ENCODE measurements around the gene RNF149. TPM values are rescaled to one million over a fixed set of nuclear protein-coding genes. Genes with fewer than 3 reads are reported as not detected.

RNF149 gene
- total RNA-seq, 2 experiments from 2014 or later: 23.4 to 29.5 TPM

GRCh38 chr2:101307503-101307902 lies 998 bp downstream of the RNF149 start:
- peak overlapping the region; percentile 82 for H3K4me3 Mint-ChIP-seq
- H3K4me1 Mint-ChIP-seq: peaks cover 73% of the 10 kb centered on the region
- H3K27me3 Mint-ChIP-seq: no peaks in the 10 kb centered on the region
- peaks cover 19% of the 10 kb centered on the region for H3K36me3 Mint-ChIP-seq (ENCODE audit: low read depth)
- no peaks in the 10 kb centered on the region for H3K9me3 Mint-ChIP-seq (ENCODE audit: low read depth)
- DNase-seq: peak; percentile 53
- ChIA-PET CTCF (no interaction called here), POLR2A (no interaction called here)
- peak overlapping the region; percentile 98 for H3K27ac Mint-ChIP-seq
- intact Hi-C loops (cut with DNase I, micrococcal nuclease): loop anchor here (1.0 to 5.0 kb wide), 15 partner anchors 23 to 1060 kb away; partner anchors contain the start of genes CNOT11 (in 1 of the 2), PDCL3 (in 1 of the 2) and TBC1D8 (in 1 of the 2)
- ATAC-seq: peak; percentile 30

GRCh38 chr2:101306410-101306809 lies 2.1 kb downstream of the RNF149 start:
- Mint-ChIP-seq H3K4me3 (peak overlapping the region; percentile 82), H3K27ac (peak overlapping the region; percentile 98), H3K36me3 (ENCODE audit: low read depth) (peaks cover 27% of the 10 kb centered on the region), H3K27me3 (no peaks in the 10 kb centered on the region), H3K4me1 (peaks cover 76% of the 10 kb centered on the region), H3K9me3 (ENCODE audit: low read depth) (no peaks in the 10 kb centered on the region)
- ChIA-PET POLR2A (interaction anchor here (0.7 kb wide), 1 partner anchor 705 kb away, joined by 3 read pairs; no protein-coding TSS in a partner anchor), CTCF (interaction anchor here (1.3 kb wide), 1 partner anchor 52 kb away, joined by 3 read pairs; no protein-coding TSS in a partner anchor)
- DNase-seq (peak; percentile 39), ATAC-seq (no peak)
- intact Hi-C loops (cut with DNase I, micrococcal nuclease): loop anchor here (2.0 to 5.0 kb wide), 12 partner anchors 24 to 1061 kb away; partner anchors contain the start of genes CNOT11 (in 1 of the 2) and PDCL3 (in 1 of the 2)

GRCh38 chr2:101305492-101306078 lies 2.9 kb downstream of the RNF149 start:
- ChIA-PET POLR2A (interaction anchor here (0.6 to 0.7 kb wide), 2 partner anchors 54 to 706 kb away, joined by 3 to 4 read pairs; no protein-coding TSS in a partner anchor), CTCF (interaction anchor here (1.0 to 1.3 kb wide), 2 partner anchors 35 to 51 kb away, joined by 3 read pairs; no protein-coding TSS in a partner anchor)
- DNase-seq: peak; percentile 21
- intact Hi-C loops (cut with DNase I, micrococcal nuclease): loop anchor here (2.0 to 5.0 kb wide), 12 partner anchors 25 to 1062 kb away; partner anchors contain the start of genes CNOT11 (in 1 of the 2) and PDCL3 (in 1 of the 2)
- H3K27me3 Mint-ChIP-seq: no peaks in the 10 kb centered on the region
- H3K27ac Mint-ChIP-seq: peak overlapping the region; percentile 98
- H3K4me1 Mint-ChIP-seq: peaks cover 74% of the 10 kb centered on the region
- H3K4me3 Mint-ChIP-seq: peak overlapping the region; percentile 82
- peaks cover 28% of the 10 kb centered on the region for H3K36me3 Mint-ChIP-seq (ENCODE audit: low read depth)
- ATAC-seq: peak; percentile 7
- no peaks in the 10 kb centered on the region for H3K9me3 Mint-ChIP-seq (ENCODE audit: low read depth)

- Mint-ChIP-seq H3K36me3 (ENCODE audit: low read depth) (peaks cover 28% of the 10 kb centered on the region), H3K27me3 (no peaks in the 10 kb centered on the region), H3K9me3 (ENCODE audit: low read depth) (no peaks in the 10 kb centered on the region), H3K27ac (peak overlapping the region; percentile 98), H3K4me3 (peak overlapping the region; percentile 82), H3K4me1 (peaks cover 73% of the 10 kb centered on the region)
- intact Hi-C loops (cut with DNase I, micrococcal nuclease): loop anchor here (5.0 kb wide), 9 partner anchors 53 to 1062 kb away; partner anchors contain the start of genes CNOT11 (in 1 of the 2) and PDCL3 (in 1 of the 2)
- ChIA-PET POLR2A (interaction anchor here (0.6 kb wide), 1 partner anchor 53 kb away, joined by 4 read pairs; no protein-coding TSS in a partner anchor), CTCF (interaction anchor here (1.0 to 1.3 kb wide), 2 partner anchors 36 to 51 kb away, joined by 3 read pairs; no protein-coding TSS in a partner anchor)
- ATAC-seq (peak; percentile 39), DNase-seq (peak; percentile 20)
Observed at GRCh38 chr2:101305035-101305434, 3.5 kb downstream of the RNF149 start.

- POLR2A ChIA-PET: interaction anchor here (0.7 kb wide), 1 partner anchor 711 kb away, joined by 3 read pairs; no protein-coding TSS in a partner anchor
- CTCF ChIA-PET: interaction anchor here (0.9 to 1.4 kb wide), 2 partner anchors 29 to 105 kb away, joined by 3 to 4 read pairs; no protein-coding TSS in a partner anchor
- no peak for ATAC-seq
- H3K4me3 Mint-ChIP-seq: no peak overlapping the region
- H3K9me3 Mint-ChIP-seq (ENCODE audit: low read depth): no peaks in the 10 kb centered on the region
- DNase-seq: no peak
- H3K27ac Mint-ChIP-seq: no peak overlapping the region
- intact Hi-C loops (cut with DNase I, micrococcal nuclease): no loop called here
- H3K4me1 Mint-ChIP-seq: peaks cover 76% of the 10 kb centered on the region
- peaks cover 33% of the 10 kb centered on the region for H3K36me3 Mint-ChIP-seq (ENCODE audit: low read depth)
- H3K27me3 Mint-ChIP-seq: no peaks in the 10 kb centered on the region
Observed at GRCh38 chr2:101303688-101304087, 4.8 kb downstream of the RNF149 start.

- POLR2A ChIA-PET: no interaction called here
- H3K4me1 Mint-ChIP-seq: peaks cover 83% of the 10 kb centered on the region
- peaks cover 39% of the 10 kb centered on the region for H3K36me3 Mint-ChIP-seq (ENCODE audit: low read depth)
- CTCF ChIA-PET: no interaction called here
- ATAC-seq (no peak), DNase-seq (no peak)
- intact Hi-C loops (cut with DNase I, micrococcal nuclease): no loop called here
- no peaks in the 10 kb centered on the region for H3K27me3 Mint-ChIP-seq
- no peak overlapping the region for H3K4me3 Mint-ChIP-seq
- no peak overlapping the region for H3K27ac Mint-ChIP-seq
- no peaks in the 10 kb centered on the region for H3K9me3 Mint-ChIP-seq (ENCODE audit: low read depth)
Observed at GRCh38 chr2:101302016-101302415, 6.5 kb downstream of the RNF149 start.

- ATAC-seq (no peak), DNase-seq (no peak)
- peaks cover 83% of the 10 kb centered on the region for H3K4me1 Mint-ChIP-seq
- H3K9me3 Mint-ChIP-seq (ENCODE audit: low read depth): no peaks in the 10 kb centered on the region
- no peak overlapping the region for H3K27ac Mint-ChIP-seq
- intact Hi-C loops (cut with DNase I, micrococcal nuclease): no loop called here
- ChIA-PET POLR2A (no interaction called here), CTCF (interaction anchor here (1.4 to 2.2 kb wide), 2 partner anchors 29 to 42 kb away, joined by 5 to 9 read pairs; no protein-coding TSS in a partner anchor)
- no peaks in the 10 kb centered on the region for H3K27me3 Mint-ChIP-seq
- no peak overlapping the region for H3K4me3 Mint-ChIP-seq
- peaks cover 37% of the 10 kb centered on the region for H3K36me3 Mint-ChIP-seq (ENCODE audit: low read depth)
Observed at GRCh38 chr2:101300836-101301235, 7.7 kb downstream of the RNF149 start.

- H3K36me3 Mint-ChIP-seq (ENCODE audit: low read depth): peaks cover 32% of the 10 kb centered on the region
- POLR2A ChIA-PET: no interaction called here
- CTCF ChIA-PET: interaction anchor here (0.6 to 2.2 kb wide), 4 partner anchors 28 to 585 kb away, joined by 3 to 9 read pairs (median 4); no protein-coding TSS in a partner anchor
- no peaks in the 10 kb centered on the region for H3K27me3 Mint-ChIP-seq
- H3K9me3 Mint-ChIP-seq (ENCODE audit: low read depth): no peaks in the 10 kb centered on the region
- H3K4me1 Mint-ChIP-seq: peaks cover 81% of the 10 kb centered on the region
- ATAC-seq: peak; percentile 31
- intact Hi-C loops (cut with DNase I, micrococcal nuclease): no loop called here
- H3K27ac Mint-ChIP-seq: no peak overlapping the region
- DNase-seq: peak; percentile 34
- no peak overlapping the region for H3K4me3 Mint-ChIP-seq
Observed at GRCh38 chr2:101300164-101300563, 8.3 kb downstream of the RNF149 start.

- POLR2A ChIA-PET: no interaction called here
- H3K9me3 Mint-ChIP-seq (ENCODE audit: low read depth): no peaks in the 10 kb centered on the region
- CTCF ChIA-PET: interaction anchor here (0.6 to 2.2 kb wide), 5 partner anchors 19 to 585 kb away, joined by 3 to 9 read pairs (median 4); no protein-coding TSS in a partner anchor
- no peak overlapping the region for H3K4me3 Mint-ChIP-seq
- intact Hi-C loops (cut with DNase I, micrococcal nuclease): no loop called here
- ATAC-seq (peak; percentile 70), DNase-seq (no peak)
- H3K36me3 Mint-ChIP-seq (ENCODE audit: low read depth): peaks cover 33% of the 10 kb centered on the region
- peak overlapping the region; percentile 28 for H3K27ac Mint-ChIP-seq
- H3K27me3 Mint-ChIP-seq: no peaks in the 10 kb centered on the region
- H3K4me1 Mint-ChIP-seq: peaks cover 77% of the 10 kb centered on the region
Observed at GRCh38 chr2:101299604-101300003, 8.9 kb downstream of the RNF149 start.

GRCh38 chr2:101297383-101297782 lies 11.1 kb downstream of the RNF149 start:
- Mint-ChIP-seq H3K36me3 (ENCODE audit: low read depth) (peaks cover 33% of the 10 kb centered on the region), H3K27ac (no peak overlapping the region), H3K27me3 (no peaks in the 10 kb centered on the region), H3K4me1 (peaks cover 64% of the 10 kb centered on the region), H3K4me3 (no peak overlapping the region), H3K9me3 (ENCODE audit: low read depth) (no peaks in the 10 kb centered on the region)
- intact Hi-C loops (cut with DNase I, micrococcal nuclease): no loop called here
- DNase-seq: no peak
- POLR2A ChIA-PET: no interaction called here
- CTCF ChIA-PET: no interaction called here
- ATAC-seq: no peak

- no peak overlapping the region for H3K27ac Mint-ChIP-seq
- CTCF ChIA-PET: no interaction called here
Observed at GRCh38 chr2:101296371-101296770, 12.1 kb downstream of the RNF149 start.

More at GRCh38 chr2:101296371-101296770, 12.1 kb downstream of the RNF149 start:
- no peaks in the 10 kb centered on the region for H3K9me3 Mint-ChIP-seq (ENCODE audit: low read depth)
- peaks cover 55% of the 10 kb centered on the region for H3K4me1 Mint-ChIP-seq
- H3K4me3 Mint-ChIP-seq: no peak overlapping the region
- peaks cover 30% of the 10 kb centered on the region for H3K36me3 Mint-ChIP-seq (ENCODE audit: low read depth)
- intact Hi-C loops (cut with DNase I, micrococcal nuclease): no loop called here
- H3K27me3 Mint-ChIP-seq: no peaks in the 10 kb centered on the region
- POLR2A ChIA-PET: no interaction called here
- ATAC-seq: no peak
- DNase-seq: no peak

Measured in activated CD4-positive, alpha-beta T cell treated with anti-CD3 and anti-CD28 coated beads for 36 hours (primary cell).